CD14-positive monocyte (primary cell): ENCODE results near the gene CENPH. TPM values are rescaled to one million over a fixed set of nuclear protein-coding genes. Genes with fewer than 3 reads are reported as not detected.
"Not testable (repeated sequence)": the region's sequence is repeated elsewhere in the genome, so short reads cannot be mapped to it uniquely, and the experiment has no call there.

ENCODE experiments used
- DNase-seq, 3 donors: peaks; one replicate each; pipeline ENCODE4 v3.0.0-alpha.2; 2011 to 2022
- H2AFZ ChIP-seq: 2 replicates; pipeline ENCODE4 v1.6.0; 2012; ENCODE audit warnings: mild to moderate bottlenecking, low read depth, low read length, inconsistent platforms; ENCODE audit not compliant: insufficient read depth, poor library complexity, severe bottlenecking
- H3K27ac ChIP-seq, 2 donors: 1 replicate in 1 of 2; 2 replicates in 1 of 2; pipeline ENCODE4 v1.5.1; 2012 to 2013; ENCODE audit warnings: low read length in 2 of 2, control low read depth in 1 of 2, inconsistent platforms in 1 of 2, low read depth in 1 of 2, mild to moderate bottlenecking in 1 of 2
- H3K27me3 ChIP-seq, 2 donors: one replicate each; pipeline versions ENCODE4 v1.6.0 to v1.6.1; 2011 to 2013; ENCODE audit warnings: low read length in 2 of 2; ENCODE audit not compliant: control insufficient read depth in 2 of 2, insufficient read depth in 2 of 2
- H3K36me3 ChIP-seq, 2 donors: replicated peaks in 1 of 2; 1 replicate in 1 of 2; 2 replicates in 1 of 2; pipeline versions ENCODE4 v1.5.1 to v1.6.1; 2012 to 2013; ENCODE audit warnings: low read length in 2 of 2, control low read depth in 1 of 2, inconsistent platforms in 1 of 2, mild to moderate bottlenecking in 1 of 2; ENCODE audit not compliant: insufficient read depth in 2 of 2, control insufficient read depth in 1 of 2
- H3K4me1 ChIP-seq, 2 donors: 1 replicate in 1 of 2; 2 replicates in 1 of 2; pipeline versions ENCODE4 v1.5.1 to v1.6.1; 2012 to 2013; ENCODE audit warnings: low read length in 2 of 2, control low read depth in 1 of 2, inconsistent platforms in 1 of 2, mild to moderate bottlenecking in 1 of 2, moderate library complexity in 1 of 2; ENCODE audit not compliant: insufficient read depth in 2 of 2, control insufficient read depth in 1 of 2
- H3K4me2 ChIP-seq: replicated peaks from 2 replicates; pipeline ENCODE3; 2012; ENCODE audit warnings: low read length, moderate library complexity, mild to moderate bottlenecking; ENCODE audit not compliant: poor library complexity, severe bottlenecking; ENCODE audit errors: extremely low read depth
- H3K4me3 ChIP-seq, 3 experiments: fragments of 200-600 bp in 1 of 3; sonication (generic) in 1 of 3; replicated peaks in 1 of 3; 1 replicate in 2 of 3; 2 replicates in 1 of 3; pipeline ENCODE4 v1.5.1; 2011 to 2013; ENCODE audit warnings: low read length in 3 of 3, mild to moderate bottlenecking in 3 of 3, control low read depth in 2 of 3, low read depth in 2 of 3, inconsistent platforms in 1 of 3, moderate library complexity in 1 of 3
- H3K79me2 ChIP-seq: 2 replicates; pipeline ENCODE4 v1.6.0; 2012; ENCODE audit warnings: mild to moderate bottlenecking, control low read depth, inconsistent platforms, low read length, moderate library complexity; ENCODE audit not compliant: insufficient read depth
- H3K9ac ChIP-seq: 2 replicates; pipeline ENCODE4 v1.6.0; 2017; ENCODE audit warnings: low read length, mild to moderate bottlenecking; ENCODE audit not compliant: insufficient read depth, poor library complexity, severe bottlenecking
- H3K9me3 ChIP-seq, 2 donors: replicated peaks in 1 of 2; 1 replicate in 1 of 2; 2 replicates in 1 of 2; pipeline versions ENCODE4 v1.5.1 to v1.6.1; 2012 to 2013; ENCODE audit warnings: low read length in 2 of 2, control low read depth in 1 of 2; ENCODE audit not compliant: control insufficient read depth in 1 of 2, insufficient read depth in 1 of 2
- H4K20me1 ChIP-seq: 2 replicates; pipeline ENCODE4 v1.6.0; 2012; ENCODE audit warnings: mild to moderate bottlenecking, low read length, control low read depth, moderate library complexity; ENCODE audit not compliant: insufficient read depth
- H3K27ac Mint-ChIP-seq, 7 donors: one replicate each; pipeline ENCODE4 v1.8.0; 2020; ENCODE audit warnings: mild to moderate bottlenecking in 7 of 7, mixed read lengths in 7 of 7, moderate library complexity in 6 of 7, inconsistent platforms in 2 of 7
- H3K27me3 Mint-ChIP-seq, 3 donors: one replicate each; pipeline ENCODE4 v1.8.0; 2021 to 2022; ENCODE audit warnings: low read depth in 3 of 3, mild to moderate bottlenecking in 3 of 3, mixed read lengths in 3 of 3, moderate library complexity in 3 of 3, inconsistent platforms in 1 of 3
- H3K36me3 Mint-ChIP-seq, 2 donors: one replicate each; pipeline ENCODE4 v1.8.0; 2020; ENCODE audit warnings: mixed read lengths in 2 of 2, inconsistent platforms in 1 of 2, mild to moderate bottlenecking in 1 of 2
- H3K4me1 Mint-ChIP-seq: one replicate; pipeline ENCODE4 v1.8.0; 2020; ENCODE audit warnings: mild to moderate bottlenecking, mixed read lengths
- H3K4me3 Mint-ChIP-seq, 2 donors: one replicate each; pipeline ENCODE4 v1.8.0; 2020; ENCODE audit warnings: mild to moderate bottlenecking in 2 of 2, mixed read lengths in 2 of 2, moderate library complexity in 1 of 2
- H3K9me3 Mint-ChIP-seq, 7 donors: one replicate each; pipeline ENCODE4 v1.8.0; 2020 to 2022; ENCODE audit warnings: mixed read lengths in 7 of 7, mild to moderate bottlenecking in 6 of 7, moderate library complexity in 6 of 7, inconsistent platforms in 2 of 7
- CTCF ChIP-seq: fragments of 200-600 bp; IDR thresholded peaks from one replicate; pipeline ENCODE4 v1.8.0; 2022; ENCODE audit warnings: antibody characterized with exemption, mild to moderate bottlenecking
- WGBS: methylation state at CpG from one replicate; pipeline ENCODE4 v1.1.5; 2013; ENCODE audit warnings: missing lambda C conversion rate; ENCODE audit not compliant: insufficient coverage; 5-methylcytosine and 5-hydroxymethylcytosine counted together
- intact Hi-C, 2 donors: fragments of 100-400 bp; cut with micrococcal nuclease; formaldehyde crosslinking; loops; one replicate each; pipeline versions ENCODE4 v1.15.0 to v1.15.1; 2023
- polyA minus RNA-seq: library from RNA; depleted of rRNA, polyadenylated mRNA; stranded (reverse); fragments of >200 nt; gene quantifications from 2 replicates; pipeline ENCODE4 v1.2.3, GENCODE V29; 2012
- polyA plus RNA-seq, 3 donors: library from polyadenylated mRNA; depleted of rRNA in 1 of 3; unstranded in 2 of 3; stranded (reverse) in 1 of 3; fragments of 300-500 nt in 2 of 3; fragments of >200 nt in 1 of 3; fragmentation: Illumina TruSeq in 2 of 3; gene quantifications; 1 replicate in 2 of 3; 2 replicates in 1 of 3; pipeline ENCODE4 v1.2.3, GENCODE V29; 2012 to 2021
- total RNA-seq, 12 experiments: library from RNA in 1 of 12; stranded (reverse) in 1 of 12; fragments of 120-200 nt in 1 of 12; gene quantifications; one replicate each; pipeline ENCODE4 v1.2.4 and lab custom pipeline; 2013 to 2026; ENCODE audit warnings: mixed read lengths in 6 of 12, inconsistent platforms in 1 of 12

The CENPH gene
- 2.6 TPM for total RNA-seq (2013)
- polyA plus RNA-seq, result under 1 TPM; 0.57 to 0.73 (median 0.61) TPM
- polyA minus RNA-seq, result 0.28 and 1.4 TPM in 2 replicates
- total RNA-seq (lab: John Stamatoyannopoulos, UW), result 0.42 to 6.1 (median 1.7) reads per million in 11 experiments

GRCh38 chr5:69189162-69190086, at the start of gene CENPH:
Gene CENPH, plus strand, starts transcription at chr5:69189583. Its CDS starts 52 bp downstream, at chr5:69189635.
- Histone ChIP-seq H2AFZ (peak within 1 kb of the TSS; percentile 100), H3K9me3 (no peaks in the 10 kb centered on the region), H3K4me2 (peak within 1 kb of the TSS; percentile 92), H3K27ac (peak within 1 kb of the TSS; percentile 57 to 89), H3K4me3 (peak within 1 kb of the TSS; percentile 84 to 99 (median 88)), H3K36me3 (no peaks in the 10 kb centered on the region), H4K20me1 (no peaks in the 10 kb centered on the region), H3K27me3 (no peaks in the 10 kb centered on the region), H3K79me2 (no peaks in the 10 kb centered on the region), H3K9ac (peak within 1 kb of the TSS; percentile 68), H3K4me1 (peaks cover 12 to 17% of the 10 kb centered on the region in 2 donors)
- intact Hi-C loops, result loop anchor here in 1 of 2 donors (2.0 kb wide), 2 partner anchors 23 to 27 kb away; partner anchors contain the start of gene CCNB1
- peak within 1 kb of the TSS; percentile 93 to 97 for H3K4me3 Mint-ChIP-seq
- H3K27me3 Mint-ChIP-seq, result peaks cover 0 to 2% (median 0%) of the 10 kb centered on the region in 3 donors
- TF ChIP-seq CTCF, result no peak
- peaks cover 0 to 3% of the 10 kb centered on the region in 2 donors for H3K36me3 Mint-ChIP-seq
- peak within 1 kb of the TSS; percentile 88 to 97 (median 95) for H3K27ac Mint-ChIP-seq
- WGBS, result under 1% methylated on average over 50 of the region's 55 CpGs
- peaks cover 14% of the 10 kb centered on the region for H3K4me1 Mint-ChIP-seq
- H3K9me3 Mint-ChIP-seq, result no peaks in the 10 kb centered on the region
- DNase-seq, result peak; percentile 78 to 81 (median 79)

GRCh38 chr5:69140239-69140638, 49.1 kb upstream of the CENPH start:
- H3K27me3 Mint-ChIP-seq, H3K4me1 ChIP-seq, H3K27ac Mint-ChIP-seq, intact Hi-C loops, H3K27me3 ChIP-seq, H3K4me1 Mint-ChIP-seq, H3K4me2 ChIP-seq, H2AFZ ChIP-seq, H3K9ac ChIP-seq, H3K9me3 ChIP-seq, H4K20me1 ChIP-seq, H3K4me3 ChIP-seq, H3K36me3 Mint-ChIP-seq, H3K79me2 ChIP-seq, H3K4me3 Mint-ChIP-seq, H3K36me3 ChIP-seq, DNase-seq, H3K27ac ChIP-seq: not testable (repeated sequence)
- WGBS, result no CpG with 5 or more reads among the region's 4 CpGs
- peaks cover 2 to 18% (median 6%) of the 10 kb centered on the region in 7 donors for H3K9me3 Mint-ChIP-seq
